ENCODE results near the gene ITGB4. TPM values are rescaled to one million over a fixed set of nuclear protein-coding genes. Genes with fewer than 3 reads are reported as not detected.
A peak's percentile ranks its signal among the peaks of the same experiment; 100 is the strongest.

ITGB4 gene
- total and polyA plus RNA-seq, 2 of the 13 experiments (the other 11 are each of a cell fraction or from before 2014, with no cell fraction given), result 6.9 to 14.5 TPM

GRCh38 chr17:75763613-75764416 is 42.6 kb downstream of the ITGB4 start (continued):
- no peak for TF ChIP-seq LRRFIP1 (CRISPR knock-in tag; conservative IDR thresholded peaks at IDR 0.05)
- no peak for TF ChIP-seq CAMTA2 (CRISPR knock-in tag; IDR thresholded peaks at IDR 0.05; ENCODE audit: borderline replicate concordance)
- no peak for TF ChIP-seq E2F5 (CRISPR knock-in tag; conservative IDR thresholded peaks at IDR 0.05)
- no peak for TF ChIP-seq ZNF282 (IDR thresholded peaks at IDR 0.05; ENCODE audit: partially characterized antibody)
- TF ChIP-seq JUND (CRISPR knock-in tag; IDR thresholded peaks at IDR 0.05), result no peak
- no peak for TF ChIP-seq MAZ (IDR thresholded peaks at IDR 0.05; ENCODE audit: borderline replicate concordance, low read depth, low read length)
- peak; percentile 77; the same call in 1 of the 2 replicates for TF ChIP-seq MAZ (CRISPR knock-in tag; IDR thresholded peaks at IDR 0.05; ENCODE audit: low read depth)
- TF ChIP-seq ZNF451 (CRISPR knock-in tag; IDR thresholded peaks at IDR 0.05), result 0 out of 2 replicates have a peak, but pooled peaks have one; percentile 32
- TF ChIP-seq ZNF20 (CRISPR knock-in tag; IDR thresholded peaks at IDR 0.05), result no peak
- no peak for TF ChIP-seq ZNF773 (CRISPR knock-in tag; IDR thresholded peaks at IDR 0.05; ENCODE audit: borderline replicate concordance)
- no peak for TF ChIP-seq ZNF143 (CRISPR knock-in tag; IDR thresholded peaks at IDR 0.05)
- no peak for TF ChIP-seq ZNF605 (CRISPR knock-in tag; IDR thresholded peaks at IDR 0.05)
- no peak for TF ChIP-seq ZNF597 (CRISPR knock-in tag; IDR thresholded peaks at IDR 0.05)
- TF ChIP-seq NONO (IDR thresholded peaks at IDR 0.05), result no peak
- peak; percentile 80; the same call in 1 of the 2 replicates for TF ChIP-seq NONO (CRISPR knock-in tag; conservative IDR thresholded peaks at IDR 0.05)
- peak; percentile 77 for TF ChIP-seq ZNF770 (CRISPR knock-in tag; IDR thresholded peaks at IDR 0.05)
- no peak for TF ChIP-seq SNAPC5 (CRISPR knock-in tag; IDR thresholded peaks at IDR 0.05; ENCODE audit: borderline replicate concordance)
- peak; percentile 13 for TF ChIP-seq SRSF1 (optimal IDR thresholded peaks at IDR 0.05; ENCODE audit: low read depth, low read length)
- peak; percentile 69; the same call in 1 of the 2 replicates for TF ChIP-seq FOXP4 (CRISPR knock-in tag; IDR thresholded peaks at IDR 0.05)
- no peak for TF ChIP-seq ZNF75D (CRISPR knock-in tag; IDR thresholded peaks at IDR 0.05; ENCODE audit: borderline replicate concordance)
